HG03039 (cell line): Measurements from ENCODE around the gene USP27X.

Experiments used
- ATAC-seq: cut with Tn5 transposase; IDR thresholded peaks from one replicate; pipeline ENCODE4 v1.9.1; 2021; ENCODE audit warnings: mild to moderate bottlenecking, moderate library complexity; ENCODE audit not compliant: unreplicated experiment

The USP27X gene

GRCh38 chrX:49878834-49879655 lies at the start of gene USP27X:
TSS of gene USP27X (plus strand) at chrX:49879484. CDS start at chrX:49880308, 824 bp downstream.
- ATAC-seq: peak; percentile 82

- no peak for ATAC-seq
Measured at GRCh38 chrX:49838374-49838773, 40.9 kb upstream of the USP27X start.

- no peak for ATAC-seq
Measured at GRCh38 chrX:49840679-49841078, 38.6 kb upstream of the USP27X start.

GRCh38 chrX:49842621-49843020 lies 36.7 kb upstream of the USP27X start:
- no peak for ATAC-seq

- no peak for ATAC-seq
Measured at GRCh38 chrX:49844611-49845010, 34.7 kb upstream of the USP27X start.

GRCh38 chrX:49845701-49846403 lies 33.4 kb upstream of the USP27X start:
- ATAC-seq: no peak

GRCh38 chrX:49846522-49846921 lies 32.8 kb upstream of the USP27X start:
- no peak for ATAC-seq

- no peak for ATAC-seq
Measured at GRCh38 chrX:49848275-49848674, 31.0 kb upstream of the USP27X start.

GRCh38 chrX:49850028-49850427 lies 29.3 kb upstream of the USP27X start:
- no peak for ATAC-seq

GRCh38 chrX:49853661-49854060 lies 25.6 kb upstream of the USP27X start:
- no peak for ATAC-seq

GRCh38 chrX:49856819-49857218 lies 22.5 kb upstream of the USP27X start:
- ATAC-seq: no peak

- ATAC-seq: no peak
Measured at GRCh38 chrX:49858341-49858740, 20.9 kb upstream of the USP27X start.

- ATAC-seq: no peak
Measured at GRCh38 chrX:49859491-49859890, 19.8 kb upstream of the USP27X start.

- ATAC-seq: no peak
Measured at GRCh38 chrX:49860867-49861535, 18.3 kb upstream of the USP27X start.

- ATAC-seq: no peak
Measured at GRCh38 chrX:49862093-49862492, 17.2 kb upstream of the USP27X start.

- ATAC-seq: no peak
Measured at GRCh38 chrX:49868739-49869138, 10.5 kb upstream of the USP27X start.

GRCh38 chrX:49876750-49877149 lies 2.5 kb upstream of the USP27X start:
- ATAC-seq: no peak

- no peak for ATAC-seq
Measured at GRCh38 chrX:49877397-49878101, 1.7 kb upstream of the USP27X start.

- no peak for ATAC-seq
Measured at GRCh38 chrX:49878128-49878833, 1.0 kb upstream of the USP27X start.

GRCh38 chrX:49879656-49880277 lies 483 bp downstream of the USP27X start:
- no peak for ATAC-seq
